Hematopoietic multipotent progenitor cell (in vitro differentiated cells): Measurements from ENCODE around the gene IDI2. TPM values are rescaled to one million over a fixed set of nuclear protein-coding genes. Genes with fewer than 3 reads are reported as not detected.
A peak's percentile ranks its signal among the peaks of the same experiment; 100 is the strongest.

Source experiments
- DNase-seq, 3 donors: peaks; one replicate each; pipeline ENCODE4 v3.0.0-alpha.2; 2011 to 2015; ENCODE audit warnings: low read depth in 2 of 3, low spot score in 2 of 3
- total RNA-seq: library from RNA; depleted of rRNA; stranded (reverse); fragments of >200 nt; gene quantifications from one replicate; pipeline ENCODE4 v1.2.3, GENCODE V29; 2012

Gene IDI2
- total RNA-seq, 1 donor = not detected

GRCh38 chr10:985361-985760 lies 40.3 kb downstream of the IDI2 start:
- DNase-seq = no peak

GRCh38 chr10:983971-984655 lies 41.5 kb downstream of the IDI2 start:
- DNase-seq = no peak

GRCh38 chr10:983401-983800 lies 42.3 kb downstream of the IDI2 start:
- DNase-seq = no peak

- DNase-seq = no peak
Measured at GRCh38 chr10:980468-981093, 45.1 kb downstream of the IDI2 start.

GRCh38 chr10:978826-979421 lies 46.7 kb downstream of the IDI2 start:
- peak in 1 of 3 donors; percentile 26 for DNase-seq

GRCh38 chr10:976316-976715 lies 49.3 kb downstream of the IDI2 start:
- no peak for DNase-seq

GRCh38 chr10:974785-975074 lies 50.9 kb downstream of the IDI2 start:
- no peak for DNase-seq

GRCh38 chr10:974038-974784 lies 51.4 kb downstream of the IDI2 start:
- no peak for DNase-seq

- DNase-seq = no peak
Measured at GRCh38 chr10:972763-973162, 52.9 kb downstream of the IDI2 start.

GRCh38 chr10:971613-972012 lies 54.0 kb downstream of the IDI2 start:
- DNase-seq = no peak

- DNase-seq = no peak
Measured at GRCh38 chr10:971150-971542, 54.5 kb downstream of the IDI2 start.

GRCh38 chr10:970311-971149 lies 55.1 kb downstream of the IDI2 start:
- DNase-seq = no peak

- no peak for DNase-seq
Measured at GRCh38 chr10:969473-970150, 56.0 kb downstream of the IDI2 start.

Other genes with a start within 250 kb of the IDI2 start
- 49.8 TPM for gene LARP4B, start 94.2 kb downstream of the IDI2 start, total RNA-seq
- gene GTPBP4, start 37.4 kb downstream of the IDI2 start, total RNA-seq = 15.9 TPM
- 31.5 TPM for gene IDI1, start 23.3 kb upstream of the IDI2 start, total RNA-seq
- 18.0 TPM for gene WDR37, start 30.5 kb upstream of the IDI2 start, total RNA-seq